GM19023 (cell line): ENCODE data around the gene PLEKHB1.

Source experiments
- ATAC-seq: cut with Tn5 transposase; IDR thresholded peaks from one replicate; pipeline ENCODE4 v1.9.1; 2021; ENCODE audit warnings: mild to moderate bottlenecking, moderate library complexity; ENCODE audit not compliant: unreplicated experiment

The PLEKHB1 gene

GRCh38 chr11:73648121-73648520, 1.7 kb downstream of the PLEKHB1 start:
- no peak for ATAC-seq

- ATAC-seq = no peak
Observed at GRCh38 chr11:73648571-73649046, 2.2 kb downstream of the PLEKHB1 start.

GRCh38 chr11:73649206-73649605, 2.8 kb downstream of the PLEKHB1 start:
- no peak for ATAC-seq

GRCh38 chr11:73650400-73650799, 4.0 kb downstream of the PLEKHB1 start:
- ATAC-seq = no peak

GRCh38 chr11:73651252-73651651, 4.9 kb downstream of the PLEKHB1 start:
- no peak for ATAC-seq

- ATAC-seq = no peak
Observed at GRCh38 chr11:73651661-73652045, 5.3 kb downstream of the PLEKHB1 start.

- no peak for ATAC-seq
Observed at GRCh38 chr11:73652046-73652730, 5.8 kb downstream of the PLEKHB1 start.

GRCh38 chr11:73652856-73653559, 6.6 kb downstream of the PLEKHB1 start:
- ATAC-seq = no peak

- ATAC-seq = no peak
Observed at GRCh38 chr11:73653996-73654395, 7.6 kb downstream of the PLEKHB1 start.

GRCh38 chr11:73654482-73655021, 8.2 kb downstream of the PLEKHB1 start:
- no peak for ATAC-seq

GRCh38 chr11:73655686-73656085, 9.3 kb downstream of the PLEKHB1 start:
- ATAC-seq = no peak

GRCh38 chr11:73656985-73657384, 10.6 kb downstream of the PLEKHB1 start:
- no peak for ATAC-seq

GRCh38 chr11:73659961-73660360, 13.6 kb downstream of the PLEKHB1 start:
- ATAC-seq = no peak

GRCh38 chr11:73660497-73661034, 14.2 kb downstream of the PLEKHB1 start:
- ATAC-seq = peak; percentile 8

GRCh38 chr11:73661035-73661628, 14.8 kb downstream of the PLEKHB1 start:
- peak; percentile 80 for ATAC-seq

GRCh38 chr11:73662445-73663157, 16.2 kb downstream of the PLEKHB1 start:
- no peak for ATAC-seq

GRCh38 chr11:73663604-73664495, 17.5 kb downstream of the PLEKHB1 start:
- ATAC-seq = no peak

- no peak for ATAC-seq
Observed at GRCh38 chr11:73664877-73665276, 18.5 kb downstream of the PLEKHB1 start.

GRCh38 chr11:73667891-73668290, 21.5 kb downstream of the PLEKHB1 start:
- ATAC-seq = no peak

- no peak for ATAC-seq
Observed at GRCh38 chr11:73670808-73671207, 24.4 kb downstream of the PLEKHB1 start.
